D721Med (cell line): ENCODE measurements around the gene SYNGR4.
A peak's percentile ranks its signal among the peaks of the same experiment; 100 is the strongest.

Experiments
- DNase-seq: peaks from one replicate; pipeline ENCODE4 v3.0.0; 2011; ENCODE audit warnings: low spot score; ENCODE audit not compliant: insufficient read length
- FAIRE-seq: peaks from 2 replicates; lab custom pipeline; 2011; peaks lifted over from hg19 to GRCh38; lab: Jason Lieb, UNC
- CTCF ChIP-seq: IDR thresholded peaks from 2 replicates; pipeline ENCODE4 v1.5.1; 2012; ENCODE audit warnings: mild to moderate bottlenecking, control low read depth; ENCODE audit not compliant: insufficient read depth; ENCODE audit errors: missing control alignments

The SYNGR4 gene

DNA sequence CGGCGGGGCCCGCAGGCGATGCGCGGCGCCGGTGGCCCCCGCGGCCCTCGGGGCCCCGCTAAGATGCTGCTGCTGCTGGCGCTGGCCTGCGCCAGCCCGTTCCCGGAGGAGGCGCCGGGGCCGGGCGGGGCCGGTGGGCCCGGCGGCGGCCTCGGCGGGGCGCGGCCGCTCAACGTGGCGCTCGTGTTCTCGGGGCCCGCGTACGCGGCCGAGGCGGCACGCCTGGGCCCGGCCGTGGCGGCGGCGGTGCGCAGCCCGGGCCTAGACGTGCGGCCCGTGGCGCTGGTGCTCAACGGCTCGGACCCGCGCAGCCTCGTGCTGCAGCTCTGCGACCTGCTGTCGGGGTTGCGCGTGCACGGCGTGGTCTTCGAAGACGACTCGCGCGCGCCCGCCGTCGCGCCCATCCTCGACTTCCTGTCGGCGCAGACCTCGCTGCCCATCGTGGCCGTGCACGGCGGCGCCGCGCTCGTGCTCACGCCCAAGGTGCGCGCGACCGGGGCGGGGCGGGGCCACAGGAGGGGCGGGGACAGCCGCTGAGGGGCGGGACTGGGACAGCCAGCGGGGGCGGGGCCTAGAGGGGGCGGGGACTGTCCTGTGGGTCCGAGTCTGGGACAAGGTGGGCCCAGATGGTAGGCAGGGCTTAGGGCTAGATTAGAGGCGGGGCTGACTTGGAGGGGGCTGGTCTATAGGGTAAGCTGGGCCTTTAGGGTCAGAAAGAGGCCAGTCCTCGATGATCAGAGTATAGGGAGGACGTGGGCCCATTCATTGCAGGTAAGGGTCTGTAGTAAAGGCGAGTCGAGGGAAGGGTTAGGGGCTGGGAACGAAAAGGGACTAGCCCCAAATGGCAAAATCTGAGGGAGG lies 34.4 kb downstream of the SYNGR4 start:
- FAIRE-seq = no peak
- no peak for DNase-seq

GRCh38 chr19:48400018-48400742 lies 36.0 kb downstream of the SYNGR4 start:
- no peak for FAIRE-seq
- no peak for TF ChIP-seq CTCF

More for the DNA sequence above, 34.4 kb downstream of the SYNGR4 start:
- no peak for TF ChIP-seq CTCF

GRCh38 chr19:48401287-48401686 lies 37.1 kb downstream of the SYNGR4 start:
- FAIRE-seq (no peak), DNase-seq (no peak)
- no peak for TF ChIP-seq CTCF

More at GRCh38 chr19:48400018-48400742, 36.0 kb downstream of the SYNGR4 start:
- no peak for DNase-seq

DNA sequence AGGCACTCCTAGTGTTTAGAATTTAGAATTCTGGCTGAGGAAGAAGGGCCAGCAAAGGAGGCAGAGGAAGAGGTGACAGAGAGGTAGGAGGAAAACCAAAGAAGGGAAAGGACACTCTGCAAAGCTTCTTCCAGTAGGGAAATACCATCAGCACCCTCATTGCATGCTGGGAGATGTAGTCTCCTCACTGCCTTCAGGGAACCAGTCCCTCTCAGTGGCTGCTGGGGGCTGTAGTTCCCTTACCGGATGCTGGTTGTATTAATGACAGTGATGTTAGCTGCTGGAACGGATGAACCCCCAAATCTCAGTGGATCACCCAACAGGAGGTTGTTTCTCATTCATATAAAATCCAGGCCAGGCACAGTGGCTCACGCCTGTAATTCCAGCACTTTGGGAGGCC lies 39.4 kb downstream of the SYNGR4 start:
- TF ChIP-seq CTCF = no peak
- no peak for FAIRE-seq
- peak; percentile 81 for DNase-seq

DNA sequence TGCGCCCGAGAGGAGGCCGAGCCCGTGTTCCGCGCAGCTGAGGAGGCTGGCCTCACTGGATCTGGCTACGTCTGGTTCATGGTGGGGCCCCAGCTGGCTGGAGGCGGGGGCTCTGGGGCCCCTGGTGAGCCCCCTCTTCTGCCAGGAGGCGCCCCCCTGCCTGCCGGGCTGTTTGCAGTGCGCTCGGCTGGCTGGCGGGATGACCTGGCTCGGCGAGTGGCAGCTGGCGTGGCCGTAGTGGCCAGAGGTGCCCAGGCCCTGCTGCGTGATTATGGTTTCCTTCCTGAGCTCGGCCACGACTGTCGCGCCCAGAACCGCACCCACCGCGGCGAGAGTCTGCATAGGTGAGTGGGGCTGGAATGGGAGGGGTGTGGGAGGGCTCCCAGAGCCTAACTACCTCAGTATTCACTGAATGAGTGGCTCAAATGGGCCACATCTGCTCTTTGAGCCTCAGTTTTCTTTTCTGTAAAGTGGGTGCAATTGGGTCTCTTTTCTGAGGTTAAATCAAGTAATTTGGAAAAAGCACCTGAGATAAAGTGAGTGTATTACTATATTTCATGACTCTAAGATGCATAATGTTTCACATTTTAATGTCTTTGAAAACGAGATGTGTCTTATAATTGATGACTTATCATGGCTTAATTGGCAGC lies 41.0 kb downstream of the SYNGR4 start:
- TF ChIP-seq CTCF = no peak
- DNase-seq (no peak), FAIRE-seq (no peak)

DNA sequence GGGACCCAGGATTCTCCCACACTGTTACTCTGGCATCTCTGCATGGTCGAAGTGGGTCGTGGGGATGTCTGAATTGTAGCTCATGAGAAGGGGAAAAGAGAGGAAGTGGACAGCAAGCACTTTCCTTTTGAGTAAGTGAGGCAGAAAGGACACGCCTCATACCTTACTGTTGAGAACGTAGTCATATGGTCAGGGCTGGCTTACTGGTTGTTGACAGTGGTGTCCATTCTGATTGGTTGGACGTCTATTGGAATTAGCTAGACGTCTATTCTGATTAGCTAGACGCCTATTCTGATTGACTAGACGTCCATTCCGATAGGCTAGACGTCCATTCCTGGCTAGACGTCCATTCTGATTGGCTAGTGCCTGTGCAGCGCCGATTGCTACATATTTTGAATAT lies 41.7 kb downstream of the SYNGR4 start:
- FAIRE-seq (no peak), DNase-seq (no peak)
- TF ChIP-seq CTCF = no peak
